HG02763 (cell line): Measurements from ENCODE around the gene PRKG1.
"Not testable (repeated sequence)": the region's sequence is repeated elsewhere in the genome, so short reads cannot be mapped to it uniquely, and the experiment has no call there.

Experiments
- ATAC-seq: cut with Tn5 transposase; IDR thresholded peaks from one replicate; pipeline ENCODE4 v1.9.1; 2021; ENCODE audit warnings: mild to moderate bottlenecking, moderate library complexity; ENCODE audit not compliant: unreplicated experiment

PRKG1 gene

DNA sequence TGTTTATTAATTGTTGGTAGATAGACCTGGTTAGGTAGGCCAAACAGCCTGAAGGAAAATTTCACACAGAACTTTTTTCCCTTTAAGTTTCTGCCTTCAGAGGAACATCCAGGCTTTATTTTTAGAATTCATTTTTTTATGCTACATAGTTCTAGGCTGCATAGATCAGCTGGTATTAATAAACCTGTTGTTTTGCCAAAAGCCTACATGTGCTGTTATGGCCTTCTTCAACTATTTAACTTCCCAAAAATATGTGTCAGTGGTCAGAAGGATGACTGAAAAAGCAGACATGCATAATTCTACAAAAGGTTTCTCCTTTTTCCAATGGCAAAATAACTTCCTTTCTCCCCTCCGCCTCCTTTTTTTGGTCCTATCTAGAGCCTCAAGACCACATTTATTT, 936.8 kb downstream of the PRKG1 start:
- no peak for ATAC-seq

- no peak for ATAC-seq
These were observed 944.8 kb downstream of the PRKG1 start for GRCh38 chr10:52019077-52019555.

DNA sequence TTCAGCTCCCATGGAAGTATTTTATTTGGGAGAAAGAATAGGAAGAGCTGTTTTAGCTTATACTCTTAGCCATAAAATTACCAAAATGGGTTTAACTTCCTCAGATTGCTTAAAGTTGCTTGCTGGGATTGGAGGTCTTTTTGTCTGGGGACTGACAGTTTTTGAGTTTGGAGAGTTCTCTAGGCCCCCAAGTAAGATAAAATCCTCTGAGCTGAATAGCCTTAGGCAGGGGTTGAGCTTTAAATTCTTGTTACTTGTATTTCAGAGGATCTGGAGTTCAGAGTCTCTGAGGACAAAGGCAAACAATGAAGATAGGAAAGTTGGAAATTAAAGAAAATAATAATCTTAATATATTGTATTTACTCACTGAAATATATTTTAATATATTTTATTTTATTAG, 945.4 kb downstream of the PRKG1 start:
- no peak for ATAC-seq

GRCh38 chr10:52020173-52020572, 945.9 kb downstream of the PRKG1 start:
- no peak for ATAC-seq

DNA sequence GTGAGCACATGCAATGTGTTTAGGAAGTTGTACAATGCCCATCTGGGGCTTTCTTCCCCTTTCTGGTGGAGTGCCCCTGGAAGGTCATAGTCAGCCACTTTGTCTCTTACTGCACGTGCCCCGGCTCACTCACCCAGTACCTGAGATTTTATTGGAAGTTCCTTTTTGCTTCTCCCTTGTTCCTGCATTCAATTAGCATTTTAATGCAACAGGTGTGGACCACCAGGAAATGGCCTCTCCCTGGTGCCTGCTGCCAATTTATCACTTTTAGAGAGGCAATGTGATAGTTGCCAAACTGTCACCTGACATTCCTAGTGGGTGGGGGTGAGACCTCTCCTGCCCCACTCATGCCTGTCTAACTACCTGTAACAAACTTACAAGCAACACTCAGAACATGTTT, 946.4 kb downstream of the PRKG1 start:
- ATAC-seq: no peak

GRCh38 chr10:52027055-52027705, 952.9 kb downstream of the PRKG1 start:
- no peak for ATAC-seq

DNA sequence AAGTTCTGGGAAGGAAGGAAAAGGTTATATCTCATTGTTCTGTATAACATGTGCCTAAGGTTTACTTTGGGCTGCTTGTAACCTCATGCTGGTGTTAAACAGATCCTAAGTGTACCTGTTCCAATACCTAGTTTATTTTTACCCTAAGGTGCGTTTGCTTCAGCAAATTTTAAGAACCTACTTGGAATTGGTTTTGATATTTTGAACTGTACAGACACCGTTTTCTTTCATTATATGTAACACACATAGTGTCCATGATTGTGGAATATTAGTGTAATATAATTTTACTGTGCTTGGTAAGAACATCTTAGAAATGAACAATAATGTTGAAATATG, 954.2 kb downstream of the PRKG1 start:
- ATAC-seq: no peak

- ATAC-seq: no peak
These were observed 955.3 kb downstream of the PRKG1 start for GRCh38 chr10:52029628-52030027.

GRCh38 chr10:52030051-52030790, 955.9 kb downstream of the PRKG1 start:
- ATAC-seq: no peak

GRCh38 chr10:52030975-52031374, 956.7 kb downstream of the PRKG1 start:
- ATAC-seq: no peak

DNA sequence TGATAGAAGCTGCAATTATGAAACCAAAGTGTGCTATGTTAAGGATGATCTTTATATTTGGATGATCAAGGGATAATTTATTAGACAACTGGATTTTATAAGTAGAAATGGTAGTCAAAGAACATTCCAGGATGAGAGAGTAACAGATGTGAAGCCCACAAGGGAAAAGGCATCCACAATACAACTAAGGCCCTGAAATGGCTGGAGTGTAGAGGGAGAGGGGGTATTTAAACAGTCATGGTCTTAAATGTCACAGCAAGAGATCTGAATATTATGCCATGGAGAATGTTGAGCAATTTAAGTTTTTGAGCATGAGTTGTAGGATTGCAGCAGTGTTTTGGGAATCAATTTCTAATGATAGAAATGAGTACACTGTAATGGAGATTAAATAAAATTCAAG, 957.5 kb downstream of the PRKG1 start:
- ATAC-seq: no peak

DNA sequence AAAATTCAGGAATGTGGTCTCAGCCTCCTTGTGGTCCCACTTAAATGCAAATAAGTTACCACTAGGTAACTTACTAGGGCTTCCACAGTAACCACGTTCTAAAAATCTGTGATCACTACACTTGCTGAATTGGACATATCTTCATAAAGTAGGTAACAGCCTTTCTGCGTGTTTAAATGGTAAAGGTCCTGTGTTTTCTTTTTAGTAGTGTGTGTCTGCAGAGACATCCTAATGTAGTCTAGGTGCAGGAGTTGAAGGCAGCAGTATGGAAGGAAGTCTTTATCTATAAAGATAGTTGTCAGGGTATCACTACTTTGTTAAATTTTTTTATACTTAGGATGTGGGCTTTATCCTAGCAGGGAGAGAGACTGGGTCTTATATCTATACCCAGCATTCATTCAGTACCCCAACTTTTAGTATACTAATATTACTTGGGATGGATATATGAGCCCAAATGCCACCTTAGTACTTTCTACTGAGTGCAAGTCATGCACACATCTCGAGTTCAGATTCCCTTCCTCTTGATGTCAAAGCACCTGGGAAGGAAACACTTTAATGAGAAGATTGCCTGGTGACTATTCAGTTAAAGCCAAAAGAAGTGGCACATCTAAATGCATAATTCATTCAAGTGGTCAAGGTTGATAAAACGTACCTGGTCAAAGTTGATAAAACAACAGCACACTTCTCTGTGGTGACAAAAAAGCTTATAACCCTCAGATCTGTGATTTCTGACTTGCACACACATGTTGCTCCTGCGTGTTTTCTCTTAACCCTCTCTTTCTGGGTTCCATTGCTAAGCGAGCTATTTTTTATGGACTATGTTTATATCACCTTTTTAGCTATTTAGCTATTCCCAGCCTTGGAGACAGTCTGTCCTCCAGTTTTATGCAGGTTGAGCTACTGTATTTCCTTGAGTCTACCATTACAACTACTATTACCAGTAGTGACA, 958.7 kb downstream of the PRKG1 start:
- no peak for ATAC-seq

DNA sequence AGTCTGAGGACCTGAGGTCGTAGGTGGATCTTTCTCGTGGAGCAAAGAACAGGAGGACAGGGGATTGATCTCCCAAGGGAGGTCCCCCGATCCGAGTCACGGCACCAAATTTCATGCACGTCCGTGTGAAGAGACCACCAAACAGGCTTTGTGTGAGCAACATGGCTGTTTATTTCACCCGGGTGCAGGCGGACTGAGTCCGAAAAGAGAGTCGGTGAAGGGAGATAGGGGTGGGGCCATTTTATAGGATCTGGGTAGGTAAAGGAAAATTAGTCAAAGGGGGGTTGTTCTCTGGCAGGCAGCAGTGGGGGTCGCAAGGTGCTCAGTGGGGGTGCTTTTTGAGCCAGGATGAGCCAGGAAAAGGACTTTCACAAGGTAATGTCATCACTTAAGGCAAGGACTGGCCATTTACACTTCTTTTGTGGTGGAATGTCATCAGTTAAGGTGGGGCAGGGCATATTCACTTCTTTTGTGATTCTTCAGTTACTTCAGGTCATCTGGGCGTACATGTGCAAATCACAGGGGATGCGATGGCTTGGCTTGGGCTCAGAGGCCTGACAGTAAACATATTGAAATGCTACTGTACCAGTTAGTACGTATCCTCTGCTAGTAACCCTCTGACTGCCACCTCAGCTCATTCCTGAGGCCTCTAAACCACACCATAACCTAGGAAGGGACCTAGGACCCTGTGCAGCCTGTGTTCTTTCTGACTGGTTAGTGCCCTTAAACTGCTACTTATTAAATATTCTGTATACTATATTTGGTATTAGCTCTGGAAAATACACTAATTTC, 964.9 kb downstream of the PRKG1 start:
- not testable (repeated sequence) for ATAC-seq

- no peak for ATAC-seq
These were observed 966.2 kb downstream of the PRKG1 start for GRCh38 chr10:52040486-52040885.

DNA sequence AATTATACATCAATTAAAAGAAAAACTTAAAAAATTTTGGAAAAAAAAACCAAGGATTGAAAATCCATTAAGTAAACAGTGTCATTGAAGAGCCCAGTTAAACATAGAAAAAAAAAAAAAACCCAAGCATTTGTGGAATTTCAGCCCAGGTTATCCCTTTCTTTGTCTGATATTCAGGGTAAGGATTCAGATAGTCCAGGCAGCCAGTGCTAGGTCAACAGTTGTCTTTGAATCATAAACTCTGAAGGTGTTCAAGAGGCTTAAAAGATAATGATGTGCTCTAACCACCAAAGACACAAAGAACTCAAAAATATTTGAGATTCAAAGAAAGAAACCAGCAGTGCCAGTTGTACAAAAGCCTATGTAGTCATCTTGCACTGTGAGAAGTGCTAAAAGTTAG, 969.5 kb downstream of the PRKG1 start:
- no peak for ATAC-seq

- no peak for ATAC-seq
These were observed 973.8 kb downstream of the PRKG1 start for GRCh38 chr10:52048051-52048450.

- ATAC-seq: no peak
These were observed 976.3 kb downstream of the PRKG1 start for GRCh38 chr10:52050429-52051047.

DNA sequence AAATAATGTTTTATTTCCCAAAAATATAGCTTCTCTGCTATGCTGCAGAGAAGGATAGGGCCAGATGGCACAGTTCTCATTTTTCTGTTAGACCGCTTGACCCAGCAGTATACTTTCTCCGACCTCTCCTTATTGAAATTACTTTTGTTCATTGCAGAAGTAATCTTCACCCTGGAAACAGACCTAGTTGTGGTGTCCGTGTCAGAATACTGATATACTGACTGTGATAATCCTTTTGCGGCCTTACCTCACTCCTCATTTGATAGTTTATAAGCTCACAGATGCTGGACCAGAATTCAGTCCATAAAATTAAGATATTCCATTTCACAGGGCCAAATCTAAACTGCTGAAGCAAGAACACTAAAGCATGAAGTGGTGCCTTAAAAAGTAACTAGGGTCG, 979.2 kb downstream of the PRKG1 start:
- no peak for ATAC-seq

- no peak for ATAC-seq
These were observed 982.0 kb downstream of the PRKG1 start for GRCh38 chr10:52056291-52056690.

DNA sequence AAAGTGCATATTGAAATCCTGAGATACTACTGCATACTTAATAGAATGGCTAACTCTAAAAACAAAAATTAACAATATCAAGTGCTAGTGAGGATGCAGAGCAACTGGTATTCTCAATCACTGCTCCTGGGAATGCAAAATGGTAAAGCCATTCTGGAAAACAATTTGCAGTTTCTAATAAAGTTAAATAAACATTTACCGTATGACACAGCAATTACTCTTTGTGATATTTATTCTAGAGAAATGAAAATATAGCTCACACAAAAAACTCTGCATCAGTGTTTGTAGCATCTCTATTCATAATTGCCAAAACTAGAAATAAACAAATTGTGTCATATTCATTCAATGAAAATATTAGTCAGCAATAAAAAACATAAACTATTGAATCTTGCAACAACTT, 984.8 kb downstream of the PRKG1 start:
- no peak for ATAC-seq
